Measurements from ENCODE around the gene OSBPL3.

GRCh38 chr7:25029075-25029474 is 49.1 kb upstream of the OSBPL3 start:
- TF ChIP-seq, protein P1, sequence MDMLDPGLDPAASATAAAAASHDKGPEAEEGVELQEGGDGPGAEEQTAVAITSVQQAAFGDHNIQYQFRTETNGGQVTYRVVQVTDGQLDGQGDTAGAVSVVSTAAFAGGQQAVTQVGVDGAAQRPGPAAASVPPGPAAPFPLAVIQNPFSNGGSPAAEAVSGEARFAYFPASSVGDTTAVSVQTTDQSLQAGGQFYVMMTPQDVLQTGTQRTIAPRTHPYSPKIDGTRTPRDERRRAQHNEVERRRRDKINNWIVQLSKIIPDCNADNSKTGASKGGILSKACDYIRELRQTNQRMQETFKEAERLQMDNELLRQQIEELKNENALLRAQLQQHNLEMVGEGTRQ (IDR thresholded peaks at IDR 0.05; ENCODE audit: borderline replicate concordance, low read depth, low read length), result no peak
- TF ChIP-seq YY1 (IDR thresholded peaks at IDR 0.05; ENCODE audit: low read depth) (no peak), EP300 (IDR thresholded peaks at IDR 0.05; ENCODE audit: borderline replicate concordance in 1 of 2, low read depth in 1 of 2, low read length in 1 of 2) (no peak), TAF1 (IDR thresholded peaks at IDR 0.05; ENCODE audit: borderline replicate concordance, low read depth, low read length) (no peak), EZH2phosphoT487 (IDR thresholded peaks at IDR 0.05; ENCODE audit: borderline replicate concordance, low read depth) (no peak)
- TF ChIP-seq, protein P2, sequence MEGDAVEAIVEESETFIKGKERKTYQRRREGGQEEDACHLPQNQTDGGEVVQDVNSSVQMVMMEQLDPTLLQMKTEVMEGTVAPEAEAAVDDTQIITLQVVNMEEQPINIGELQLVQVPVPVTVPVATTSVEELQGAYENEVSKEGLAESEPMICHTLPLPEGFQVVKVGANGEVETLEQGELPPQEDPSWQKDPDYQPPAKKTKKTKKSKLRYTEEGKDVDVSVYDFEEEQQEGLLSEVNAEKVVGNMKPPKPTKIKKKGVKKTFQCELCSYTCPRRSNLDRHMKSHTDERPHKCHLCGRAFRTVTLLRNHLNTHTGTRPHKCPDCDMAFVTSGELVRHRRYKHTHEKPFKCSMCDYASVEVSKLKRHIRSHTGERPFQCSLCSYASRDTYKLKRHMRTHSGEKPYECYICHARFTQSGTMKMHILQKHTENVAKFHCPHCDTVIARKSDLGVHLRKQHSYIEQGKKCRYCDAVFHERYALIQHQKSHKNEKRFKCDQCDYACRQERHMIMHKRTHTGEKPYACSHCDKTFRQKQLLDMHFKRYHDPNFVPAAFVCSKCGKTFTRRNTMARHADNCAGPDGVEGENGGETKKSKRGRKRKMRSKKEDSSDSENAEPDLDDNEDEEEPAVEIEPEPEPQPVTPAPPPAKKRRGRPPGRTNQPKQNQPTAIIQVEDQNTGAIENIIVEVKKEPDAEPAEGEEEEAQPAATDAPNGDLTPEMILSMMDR (IDR thresholded peaks at IDR 0.05), result no peak

All from SK-N-SH (cell line).